Daoy (cell line): ENCODE results near the gene DLGAP5. TPM values are rescaled to one million over a fixed set of nuclear protein-coding genes. Genes with fewer than 3 reads are reported as not detected.

Experiments used
- DNase-seq: peaks from one replicate; pipeline ENCODE4 v3.0.0-alpha.2; 2015; ENCODE audit warnings: low read depth
- total RNA-seq: library from RNA; depleted of rRNA; stranded (reverse); fragments of >200 nt; shearing (Covaris generic); gene quantifications from 2 replicates; pipeline ENCODE4 v1.2.3, GENCODE V29; 2014

Gene DLGAP5
- total RNA-seq, 1 experiment from 2014 or later: 155 TPM

DNA sequence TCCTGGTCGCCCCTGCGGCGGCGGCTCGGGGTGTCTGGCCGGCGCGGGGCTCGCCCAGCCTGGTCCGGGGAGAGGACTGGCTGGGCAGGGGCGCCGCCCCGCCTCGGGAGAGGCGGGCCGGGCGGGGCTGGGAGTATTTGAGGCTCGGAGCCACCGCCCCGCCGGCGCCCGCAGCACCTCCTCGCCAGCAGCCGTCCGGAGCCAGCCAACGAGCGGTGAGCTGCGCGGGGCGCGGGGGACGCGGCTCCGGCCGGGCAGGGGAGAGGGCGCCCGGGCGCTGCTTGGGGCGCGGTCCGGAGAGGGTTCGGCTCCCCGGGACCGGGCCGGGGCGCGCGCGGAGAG lies 62.3 kb downstream of the DLGAP5 start, which contains the start of gene LGALS3:
Gene LGALS3 (plus strand): TSS at position 167 of the 342 bp plus-strand sequence. CDS start 8,122 bp downstream, outside the sequence.
- peak; percentile 79 for DNase-seq

- DNase-seq: no peak
Measured at GRCh38 chr14:55128386-55129085, 62.8 kb downstream of the DLGAP5 start.

GRCh38 chr14:55127460-55127951 lies 63.9 kb downstream of the DLGAP5 start:
- peak; percentile 48 for DNase-seq

GRCh38 chr14:55126932-55127459 lies 64.4 kb downstream of the DLGAP5 start:
- DNase-seq: no peak

- no peak for DNase-seq
Measured at GRCh38 chr14:55126034-55126433, 65.4 kb downstream of the DLGAP5 start.

- no peak for DNase-seq
Measured at GRCh38 chr14:55125403-55125802, 66.0 kb downstream of the DLGAP5 start.

- no peak for DNase-seq
Measured at GRCh38 chr14:55124774-55125386, 66.5 kb downstream of the DLGAP5 start.

DNA sequence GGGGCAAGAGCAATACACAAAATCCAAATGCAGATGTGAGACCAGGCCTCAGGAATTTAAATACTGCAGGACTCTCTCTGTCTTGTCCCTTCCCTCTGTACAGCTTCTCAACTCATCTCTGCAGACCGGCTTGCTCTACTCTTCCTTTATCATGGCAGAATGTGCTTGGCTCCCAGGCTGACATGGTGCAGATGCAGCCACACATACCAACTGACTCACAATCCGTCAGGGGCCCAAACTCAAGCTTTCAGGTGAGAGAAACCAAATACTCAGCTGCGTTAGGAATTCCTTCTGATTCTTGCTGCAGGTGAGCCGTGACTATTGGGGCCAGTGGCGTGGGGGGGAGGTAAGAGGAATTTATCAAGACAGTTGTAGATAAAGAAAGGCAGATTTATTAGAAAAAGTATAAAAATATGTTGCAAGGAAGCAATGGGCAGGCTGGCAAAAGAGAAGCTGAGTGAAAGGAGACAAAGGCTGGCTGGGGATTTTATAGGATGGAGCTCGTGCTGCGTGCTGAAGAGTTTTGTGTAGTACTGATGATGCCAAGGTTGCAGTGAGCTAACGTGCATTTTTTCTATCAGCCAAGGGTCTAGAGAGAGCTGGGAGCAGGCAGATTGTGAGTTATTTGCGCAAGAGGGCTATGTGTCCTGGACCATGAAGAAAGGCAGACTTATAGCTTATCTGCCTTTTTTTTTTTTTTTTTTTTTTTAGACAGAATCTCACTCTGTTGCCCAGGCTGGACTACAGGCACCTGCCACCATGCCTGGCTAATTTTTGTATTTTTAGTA lies 67.3 kb downstream of the DLGAP5 start:
- peak; percentile 41 for DNase-seq

GRCh38 chr14:55123101-55123500 lies 68.3 kb downstream of the DLGAP5 start:
- peak; percentile 89 for DNase-seq

GRCh38 chr14:55122440-55122986 lies 68.9 kb downstream of the DLGAP5 start:
- no peak for DNase-seq

GRCh38 chr14:55121628-55122439 lies 69.6 kb downstream of the DLGAP5 start:
- DNase-seq: no peak

- no peak for DNase-seq
Measured at GRCh38 chr14:55120571-55121495, 70.6 kb downstream of the DLGAP5 start.

DNA sequence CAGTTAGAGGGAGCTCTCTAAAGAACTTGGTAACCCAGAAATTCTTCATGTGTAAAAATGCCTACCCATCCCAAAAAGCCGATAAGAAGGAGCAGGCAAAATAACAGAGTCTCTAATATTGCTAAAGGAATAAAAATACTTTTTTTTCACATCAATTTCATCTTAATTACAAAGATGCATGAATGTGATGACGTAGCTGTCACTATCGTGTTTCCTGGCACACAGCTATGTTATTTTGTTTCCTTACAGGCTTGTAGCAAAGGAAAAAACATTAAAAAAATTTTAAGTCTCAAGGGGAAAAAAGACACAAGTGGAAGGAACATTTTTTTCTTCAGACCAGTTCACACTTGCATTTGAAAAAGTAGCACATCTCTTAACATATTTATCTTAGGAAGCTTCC lies 72.6 kb downstream of the DLGAP5 start:
- no peak for DNase-seq

- DNase-seq: no peak
Measured at GRCh38 chr14:55117803-55118441, 73.5 kb downstream of the DLGAP5 start.

DNA sequence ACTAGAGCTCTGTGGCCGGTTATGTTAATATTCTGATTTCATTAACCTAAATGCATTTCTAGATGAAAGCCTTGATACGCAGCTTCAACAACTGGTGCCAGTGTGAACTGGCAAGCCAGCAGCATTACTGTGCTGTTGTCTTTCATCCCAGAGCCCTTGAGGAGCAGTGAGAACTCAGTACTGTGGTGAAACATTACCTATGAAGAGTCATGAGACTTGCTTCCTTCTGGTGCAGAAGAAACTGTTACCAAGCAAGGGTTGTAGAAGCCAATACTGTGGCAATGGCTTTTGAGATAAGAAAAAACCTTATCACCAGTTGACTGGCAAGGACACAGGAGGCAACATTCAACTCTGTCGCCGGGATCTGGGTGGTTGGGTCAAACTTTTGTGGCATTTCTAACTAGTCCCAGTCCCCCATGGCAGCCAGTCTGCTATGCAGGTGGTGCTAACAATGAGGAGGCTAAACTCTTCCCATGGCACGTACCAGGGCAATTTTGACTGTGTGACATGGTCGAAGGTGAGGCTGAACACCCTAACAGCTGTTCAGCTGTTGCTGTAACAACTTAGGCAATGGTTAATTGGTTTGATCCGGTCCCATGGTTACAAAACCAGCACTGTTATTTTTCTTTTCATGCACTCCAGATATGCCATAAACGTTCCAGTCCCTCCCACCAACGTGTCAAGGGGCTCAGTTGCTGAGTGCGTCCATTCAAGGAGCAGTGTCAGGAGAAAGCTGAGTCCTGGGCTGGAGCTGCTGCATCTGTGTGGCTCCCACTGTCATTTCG lies 74.9 kb downstream of the DLGAP5 start:
- no peak for DNase-seq

GRCh38 chr14:55115861-55116245 lies 75.5 kb downstream of the DLGAP5 start:
- DNase-seq: no peak

DNA sequence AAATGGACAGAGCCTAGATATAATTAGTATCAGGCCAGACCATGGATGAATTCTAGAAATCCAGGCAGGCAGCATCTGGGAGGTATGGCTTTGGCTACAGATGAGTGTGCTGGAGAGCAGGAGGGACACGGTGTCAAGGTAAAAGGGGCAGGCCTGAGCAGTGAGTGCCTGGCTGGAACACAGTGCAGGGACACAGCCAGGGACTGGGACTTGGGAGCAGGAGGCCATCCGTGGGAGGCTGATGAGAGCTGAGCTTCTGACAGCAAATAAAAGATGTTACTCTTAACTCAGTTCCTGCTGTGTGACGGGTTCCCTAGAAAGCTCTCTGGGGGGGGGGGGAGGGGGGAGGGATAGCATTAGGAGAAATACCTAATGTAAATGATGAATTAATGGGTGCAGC lies 75.9 kb downstream of the DLGAP5 start:
- DNase-seq: no peak

DNA sequence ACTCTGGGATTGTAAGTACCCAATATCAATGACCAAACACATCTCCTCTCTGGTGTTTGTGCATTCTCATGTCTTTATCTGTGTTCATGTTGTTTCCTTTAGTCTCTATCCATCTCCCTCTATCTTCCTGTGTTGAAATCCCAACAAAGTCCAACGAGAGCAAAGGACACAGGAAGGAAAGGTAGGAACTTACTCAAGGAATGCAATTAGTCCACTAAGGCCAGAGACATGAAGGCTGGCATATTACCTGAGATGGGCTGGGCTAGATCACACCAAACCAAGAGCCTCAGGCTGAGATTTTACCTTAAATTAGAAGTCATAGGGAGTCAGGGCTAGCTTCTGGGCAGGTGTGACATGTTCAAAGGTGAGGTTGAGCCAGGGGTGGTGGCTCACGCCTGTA lies 76.7 kb downstream of the DLGAP5 start:
- DNase-seq: no peak
